GM12874 (cell line): ENCODE data around the gene RFTN1.

Experiments
- CTCF ChIP-seq: IDR thresholded peaks from 2 replicates; pipeline ENCODE4 v1.5.1; 2011; ENCODE audit warnings: low read depth, mild to moderate bottlenecking, control low read depth, low read length, moderate library complexity; ENCODE audit not compliant: insufficient read depth

The RFTN1 gene

GRCh38 chr3:16399473-16399872 is 114.0 kb downstream of the RFTN1 start:
- no peak for TF ChIP-seq CTCF

- TF ChIP-seq CTCF = no peak
Measured at GRCh38 chr3:16398648-16399047, 114.9 kb downstream of the RFTN1 start.

- TF ChIP-seq CTCF = no peak
Measured at GRCh38 chr3:16396202-16396601, 117.3 kb downstream of the RFTN1 start.

GRCh38 chr3:16395212-16395611 is 118.3 kb downstream of the RFTN1 start:
- TF ChIP-seq CTCF = no peak

- no peak for TF ChIP-seq CTCF
Measured at GRCh38 chr3:16394639-16395038, 118.9 kb downstream of the RFTN1 start.

GRCh38 chr3:16392717-16393116 is 120.8 kb downstream of the RFTN1 start:
- no peak for TF ChIP-seq CTCF

- TF ChIP-seq CTCF = no peak
Measured at GRCh38 chr3:16392065-16392464, 121.4 kb downstream of the RFTN1 start.

GRCh38 chr3:16390581-16390980 is 122.9 kb downstream of the RFTN1 start:
- no peak for TF ChIP-seq CTCF
